GM21515 (cell line): Measurements from ENCODE around the gene CLMP.
"Not testable (repeated sequence)": the region's sequence is repeated elsewhere in the genome, so short reads cannot be mapped to it uniquely, and the experiment has no call there.

Experiments used
- ATAC-seq: cut with Tn5 transposase; IDR thresholded peaks from one replicate; pipeline ENCODE4 v1.9.1; 2021; ENCODE audit not compliant: unreplicated experiment

CLMP gene

DNA sequence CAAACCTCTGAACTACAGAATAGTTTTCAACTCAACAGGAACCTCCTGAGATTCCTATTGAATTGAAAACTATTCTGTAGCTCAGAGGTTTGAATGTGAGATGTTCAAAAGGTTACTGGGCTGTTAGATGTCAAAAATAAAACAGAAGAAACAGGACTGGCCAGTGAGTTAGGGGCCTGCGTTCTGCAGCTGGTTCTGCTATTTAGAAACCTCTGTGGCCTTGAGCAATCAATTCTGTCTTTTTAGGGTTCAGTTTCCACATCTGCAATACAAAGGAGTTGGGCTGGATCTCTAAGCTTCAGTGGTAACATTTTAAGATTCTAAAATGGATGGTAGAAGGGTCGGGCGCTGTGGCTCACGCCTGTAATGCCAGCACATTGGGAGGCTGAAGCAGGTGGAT is 55.8 kb downstream of the CLMP start:
- ATAC-seq, result no peak

DNA sequence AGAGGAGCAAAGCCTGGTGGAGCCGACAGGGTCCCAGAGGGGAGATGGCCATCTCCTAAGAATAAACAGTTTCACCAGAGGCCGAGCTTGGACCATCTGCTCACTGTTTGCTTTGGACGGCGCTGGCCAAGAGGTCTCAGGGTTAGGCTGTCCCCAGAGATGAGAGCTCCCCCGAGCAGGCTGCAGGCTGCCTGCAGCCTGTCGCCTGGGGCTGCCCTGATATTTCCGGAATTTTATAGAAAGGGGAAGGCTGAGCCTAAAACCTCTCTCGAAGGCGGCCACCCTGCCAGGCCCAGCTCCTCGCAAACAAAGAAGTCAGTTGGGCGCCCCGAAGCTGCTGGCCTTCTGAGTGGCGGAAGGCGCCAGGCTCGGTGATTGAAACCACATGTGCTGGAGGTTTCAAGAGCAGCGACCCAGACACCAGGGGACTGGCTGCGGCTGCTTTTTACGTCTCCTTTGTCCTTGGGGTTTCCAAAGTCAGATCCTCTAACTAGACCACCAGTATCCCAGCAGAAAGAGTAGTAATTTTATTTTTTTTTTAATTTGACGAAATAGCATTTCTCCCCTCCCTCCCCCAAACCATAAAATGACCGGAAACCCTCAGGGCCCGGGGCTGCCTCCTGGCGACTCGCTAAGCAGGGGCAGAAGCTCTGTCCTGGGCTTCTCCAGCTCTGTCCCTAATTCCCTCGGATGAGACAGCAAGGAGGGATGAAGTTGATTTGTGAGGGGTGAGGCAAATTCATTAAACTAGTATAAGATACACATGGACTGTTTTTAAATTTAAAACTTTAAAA is 57.4 kb downstream of the CLMP start:
- no peak for ATAC-seq

DNA sequence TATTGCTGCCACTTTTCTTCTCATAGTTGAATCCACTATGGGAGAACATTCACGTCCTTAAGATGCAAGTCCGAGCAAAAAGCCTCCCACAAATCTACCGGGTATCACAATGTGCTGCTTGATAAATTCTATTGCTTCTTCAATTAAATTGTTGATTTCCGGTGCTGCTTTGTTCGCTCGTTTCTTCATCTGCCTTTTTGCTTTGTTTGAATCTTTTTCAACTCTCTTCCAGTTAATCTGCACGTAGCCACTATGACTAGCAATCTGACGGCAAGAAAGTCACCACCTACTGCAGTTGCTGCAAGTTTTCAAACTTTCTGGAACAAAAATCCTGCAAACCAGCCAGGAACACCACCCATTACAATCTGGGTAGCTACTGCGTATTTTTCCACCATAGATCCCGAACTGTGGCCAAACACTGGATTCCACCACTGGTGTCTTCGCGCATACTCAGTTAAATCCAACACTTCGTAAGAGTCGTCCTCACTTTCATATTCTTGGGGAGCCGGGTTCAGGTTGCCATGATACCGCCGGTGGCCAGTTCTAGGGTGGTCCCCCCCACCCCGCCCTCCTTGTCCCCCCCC is 59.1 kb downstream of the CLMP start:
- ATAC-seq, result no peak

DNA sequence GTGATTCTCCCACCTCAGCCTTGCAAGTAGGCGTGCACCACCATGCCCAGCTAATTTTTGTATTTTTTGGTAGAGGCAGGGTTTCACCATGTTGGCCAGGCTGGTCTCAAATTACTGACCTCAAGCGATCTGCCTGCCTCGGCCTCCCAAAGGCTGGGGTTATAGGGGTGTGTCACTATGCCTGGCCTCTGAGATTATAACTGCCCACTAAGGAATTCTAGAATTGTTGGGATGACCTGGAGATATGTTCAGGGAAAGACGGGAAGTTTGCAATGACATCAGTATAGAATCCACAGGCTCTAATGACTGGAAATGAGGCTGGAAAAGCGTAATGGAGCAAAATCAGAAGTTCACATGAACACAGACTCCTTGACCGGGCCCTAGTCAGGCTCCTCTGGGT is 62.2 kb downstream of the CLMP start:
- ATAC-seq, result no peak

DNA sequence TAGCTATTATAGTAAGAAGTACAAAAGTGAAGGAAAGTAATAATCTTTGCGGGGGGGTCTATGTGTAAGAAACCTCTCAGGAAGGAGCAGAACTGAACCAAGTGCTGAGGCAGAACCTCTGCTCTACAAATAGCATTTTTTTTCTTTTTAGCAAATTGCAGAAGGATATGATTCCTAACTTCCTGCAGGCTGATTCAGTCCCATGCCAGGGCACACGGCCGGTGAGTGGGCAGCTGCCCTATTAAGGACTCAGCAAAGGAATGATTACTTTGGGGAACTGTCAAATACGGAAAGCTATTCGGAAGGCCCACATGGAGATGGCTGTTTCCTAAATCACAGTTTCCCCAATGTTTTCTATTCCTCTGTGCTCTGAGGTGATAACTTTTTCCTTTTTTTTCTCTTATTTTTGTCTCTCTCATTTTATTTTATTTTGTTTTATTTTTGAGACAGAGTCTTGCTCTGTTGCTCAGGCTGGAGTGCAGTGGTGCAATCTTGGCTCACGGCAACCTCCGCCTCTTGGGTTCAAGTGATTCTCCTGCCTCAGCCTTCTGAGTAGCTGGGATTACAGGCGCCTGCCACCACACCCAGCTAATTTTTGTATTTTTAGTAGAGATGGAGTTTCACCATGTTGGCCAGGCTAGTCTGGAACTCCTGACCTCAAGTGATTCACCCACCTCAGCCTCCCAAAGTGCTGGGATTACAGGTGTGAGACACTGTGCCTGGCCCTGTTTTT is 62.8 kb downstream of the CLMP start:
- not testable (repeated sequence) for ATAC-seq

DNA sequence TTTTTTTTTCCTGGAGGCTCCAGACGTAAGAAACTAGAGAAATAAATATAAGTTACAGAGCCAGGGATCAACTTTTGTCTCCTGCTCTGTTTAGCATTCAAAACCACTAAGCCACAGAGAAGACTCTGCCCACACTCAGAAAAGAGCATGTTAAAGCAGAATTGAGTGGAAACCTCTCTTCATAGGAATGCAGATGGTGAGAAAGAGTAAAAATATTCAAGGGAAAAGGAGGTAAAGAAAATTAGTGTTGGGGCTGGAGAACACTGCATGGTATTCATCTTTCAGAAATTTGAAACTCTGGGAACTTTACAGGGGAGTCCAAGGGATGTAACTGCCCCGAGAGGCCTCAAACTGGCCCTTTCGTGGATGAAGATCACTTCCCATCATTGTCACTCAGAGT is 65.1 kb downstream of the CLMP start:
- ATAC-seq, result no peak

DNA sequence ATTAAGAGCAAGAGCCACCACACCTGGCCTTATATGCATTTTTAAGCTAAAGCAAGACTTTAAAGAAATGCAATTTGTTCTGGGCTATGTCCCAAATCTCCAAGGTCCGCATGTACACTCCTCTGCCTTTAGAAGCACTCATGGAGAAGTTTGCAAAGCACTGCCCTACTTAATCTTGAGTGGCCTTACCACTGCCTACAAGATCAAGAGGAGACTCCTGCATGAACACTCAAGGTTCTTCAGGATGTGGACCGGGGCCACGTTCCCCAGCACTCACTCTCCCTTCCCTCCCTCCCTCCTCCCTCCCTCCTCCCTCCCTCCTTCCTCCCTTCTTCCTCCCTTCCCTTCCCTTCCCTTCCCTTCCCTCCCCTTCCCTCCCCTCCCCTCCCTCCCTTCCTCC is 69.9 kb downstream of the CLMP start:
- no peak for ATAC-seq

DNA sequence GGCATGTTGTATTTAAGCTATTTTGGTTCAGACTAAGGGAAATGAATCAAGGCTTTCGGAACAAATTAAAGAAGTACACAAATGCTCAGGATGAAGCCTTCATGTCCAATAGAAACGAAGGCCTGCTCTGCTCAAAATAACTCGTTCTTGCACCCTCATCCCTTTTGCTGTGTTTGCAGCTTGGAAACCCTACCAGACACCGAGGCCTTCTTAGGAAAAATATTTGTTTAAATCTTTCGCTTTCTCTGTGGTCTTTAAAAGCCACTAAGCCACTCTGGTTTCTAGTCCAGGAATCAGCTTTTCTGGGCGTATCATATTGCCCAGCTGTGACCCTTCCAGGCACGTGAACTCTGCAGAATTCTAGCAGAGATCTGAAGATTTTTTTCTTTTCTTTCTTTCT is 72.2 kb downstream of the CLMP start:
- no peak for ATAC-seq

DNA sequence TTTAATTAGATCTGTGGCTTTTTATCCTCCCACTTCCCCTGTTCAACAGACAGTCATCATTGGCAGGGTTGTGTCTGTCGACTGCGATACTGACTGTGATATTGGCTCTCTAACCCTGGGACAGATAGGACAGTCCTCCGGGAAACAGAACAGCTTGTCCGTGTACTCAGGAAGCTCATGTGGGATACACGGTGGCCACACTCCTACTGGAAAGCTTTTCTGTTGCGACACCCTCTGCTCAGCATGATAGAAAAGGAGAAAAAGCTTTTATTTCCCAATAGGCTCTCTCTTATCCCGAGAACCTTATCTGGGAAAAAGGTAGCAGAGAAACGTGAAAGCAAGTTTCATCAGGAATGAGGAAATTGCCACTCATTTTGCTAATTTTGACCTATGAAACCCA is 72.7 kb downstream of the CLMP start:
- no peak for ATAC-seq

DNA sequence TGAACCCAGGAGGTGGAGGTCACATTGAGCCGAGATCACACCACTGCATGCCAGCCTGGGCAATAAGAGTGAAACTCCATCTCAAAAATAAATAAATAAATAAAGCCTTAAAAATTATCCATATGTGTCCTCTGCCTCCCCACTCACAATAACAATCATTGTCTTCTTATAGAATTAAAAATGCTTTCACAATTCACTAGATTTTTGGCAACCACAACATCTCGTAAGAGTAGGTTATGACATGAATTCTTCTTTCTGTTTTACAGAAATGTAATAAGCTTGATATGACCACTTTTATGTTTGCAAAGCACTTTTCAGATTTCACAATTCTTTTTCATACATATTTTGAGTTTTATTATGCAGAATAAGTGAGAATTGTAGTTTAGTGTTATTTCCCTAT is 78.6 kb downstream of the CLMP start:
- no peak for ATAC-seq

DNA sequence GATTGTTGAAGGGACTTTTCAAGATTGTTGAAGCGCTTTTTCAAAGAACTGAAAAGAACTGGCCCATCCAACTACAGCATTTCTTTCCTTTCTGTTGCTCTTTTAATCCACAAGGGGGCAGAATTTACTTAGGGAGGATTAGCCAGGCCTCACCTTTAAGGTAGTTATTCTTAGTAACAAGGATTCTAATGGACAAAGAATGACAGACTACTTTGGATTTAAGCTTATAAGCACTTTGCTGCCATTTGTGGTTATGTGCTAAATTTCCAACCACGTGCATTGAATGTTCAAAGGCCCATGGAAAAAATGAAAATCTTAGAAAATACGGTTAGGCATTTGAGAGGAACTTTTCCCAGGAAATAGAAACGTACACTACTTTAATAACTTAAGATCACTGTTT is 83.6 kb downstream of the CLMP start:
- no peak for ATAC-seq

DNA sequence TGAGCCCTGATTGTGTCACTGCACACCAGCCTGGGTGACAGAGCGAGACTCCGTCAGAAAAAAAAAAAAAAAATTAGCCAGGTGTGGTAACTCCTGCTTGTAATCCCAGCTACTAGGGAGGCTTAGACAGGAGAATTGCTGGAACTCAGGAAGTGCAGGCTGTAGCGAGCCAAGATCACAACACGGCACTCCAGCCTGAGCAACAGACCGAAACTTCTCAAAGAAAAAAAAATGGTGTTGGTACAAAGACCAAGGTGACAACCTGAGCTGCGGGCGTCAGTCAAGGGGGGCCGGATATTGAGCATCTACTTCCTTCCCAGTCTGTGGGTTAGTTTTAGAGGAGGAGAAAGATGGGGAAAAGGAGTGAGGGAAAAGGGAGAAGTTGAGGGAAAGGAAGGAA is 84.7 kb downstream of the CLMP start:
- ATAC-seq, result no peak

DNA sequence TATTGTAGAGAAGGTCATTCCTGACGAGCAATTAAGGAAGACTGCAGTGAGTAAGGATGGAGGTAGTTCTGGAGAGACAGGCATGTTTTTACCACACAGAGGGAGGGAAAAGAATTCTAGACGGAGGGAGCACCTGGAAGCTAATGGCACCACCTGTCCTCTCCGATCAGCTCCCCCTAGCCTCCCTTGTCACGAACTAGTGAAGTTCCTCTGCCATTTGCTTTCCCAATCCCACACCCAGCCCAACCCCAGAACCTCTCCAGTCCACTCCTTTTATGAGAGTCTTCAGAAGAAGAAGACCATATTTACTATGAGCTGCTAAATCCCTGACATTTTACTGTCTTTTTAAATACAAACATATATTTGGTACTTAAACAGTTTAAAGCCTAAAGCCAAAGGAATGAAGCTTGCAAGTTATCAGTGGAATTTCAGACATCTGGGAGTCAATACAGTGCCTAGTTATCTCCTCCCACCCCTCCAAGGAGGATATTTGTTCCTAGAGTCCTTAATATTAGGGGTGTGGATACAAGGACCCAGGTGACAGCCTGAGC is 87.0 kb downstream of the CLMP start:
- no peak for ATAC-seq

DNA sequence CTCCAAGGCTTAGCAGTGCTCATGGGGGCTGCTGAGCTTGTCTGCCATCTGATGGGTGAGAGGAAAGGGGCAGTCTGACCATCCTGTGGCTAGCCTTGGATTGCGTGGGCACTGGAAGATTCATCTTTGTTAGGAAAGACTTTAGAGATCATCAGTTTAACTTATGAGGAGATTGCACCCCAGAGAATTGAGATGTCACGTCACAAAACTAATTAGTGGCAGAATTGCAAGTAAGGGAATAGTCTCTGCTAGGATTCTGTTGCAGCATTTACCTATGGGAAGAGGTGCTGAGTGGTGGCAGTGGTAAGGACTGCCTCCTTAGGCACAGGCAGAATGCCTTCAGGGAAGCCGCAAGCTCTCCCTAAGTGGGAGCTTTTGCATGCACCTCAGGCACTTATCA is 90.4 kb downstream of the CLMP start:
- ATAC-seq, result no peak

DNA sequence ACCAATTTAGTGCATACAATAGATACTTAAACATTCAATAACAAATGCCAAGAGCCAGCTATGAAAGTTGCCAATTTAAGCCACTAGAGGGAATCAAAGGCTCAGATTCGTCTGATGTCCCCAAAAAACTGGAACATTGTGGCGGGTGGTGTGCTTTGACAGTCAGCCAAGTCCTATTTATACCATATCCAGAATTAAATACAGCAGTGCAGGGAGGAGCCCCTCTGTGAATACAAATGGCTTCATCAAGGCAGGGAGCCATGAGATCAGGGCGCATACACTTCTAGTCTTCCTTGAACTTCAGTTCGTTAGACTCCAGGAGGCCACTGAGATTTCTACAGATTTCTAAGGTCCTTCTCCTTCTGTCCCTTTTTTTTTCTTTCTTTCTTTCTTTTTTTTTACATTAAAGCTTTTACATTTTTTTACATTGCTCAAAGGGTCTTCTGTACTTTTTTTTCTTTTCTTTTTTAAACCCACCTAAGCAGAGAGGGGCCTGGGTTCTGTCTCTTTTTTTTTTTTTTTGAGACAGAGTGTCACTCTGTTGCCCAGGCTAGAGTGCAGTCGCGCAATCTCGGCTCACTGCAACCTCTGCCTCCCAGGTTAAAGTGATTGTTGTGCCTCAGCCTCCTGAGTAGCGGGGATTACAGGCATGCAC is 91.6 kb downstream of the CLMP start:
- ATAC-seq, result no peak

DNA sequence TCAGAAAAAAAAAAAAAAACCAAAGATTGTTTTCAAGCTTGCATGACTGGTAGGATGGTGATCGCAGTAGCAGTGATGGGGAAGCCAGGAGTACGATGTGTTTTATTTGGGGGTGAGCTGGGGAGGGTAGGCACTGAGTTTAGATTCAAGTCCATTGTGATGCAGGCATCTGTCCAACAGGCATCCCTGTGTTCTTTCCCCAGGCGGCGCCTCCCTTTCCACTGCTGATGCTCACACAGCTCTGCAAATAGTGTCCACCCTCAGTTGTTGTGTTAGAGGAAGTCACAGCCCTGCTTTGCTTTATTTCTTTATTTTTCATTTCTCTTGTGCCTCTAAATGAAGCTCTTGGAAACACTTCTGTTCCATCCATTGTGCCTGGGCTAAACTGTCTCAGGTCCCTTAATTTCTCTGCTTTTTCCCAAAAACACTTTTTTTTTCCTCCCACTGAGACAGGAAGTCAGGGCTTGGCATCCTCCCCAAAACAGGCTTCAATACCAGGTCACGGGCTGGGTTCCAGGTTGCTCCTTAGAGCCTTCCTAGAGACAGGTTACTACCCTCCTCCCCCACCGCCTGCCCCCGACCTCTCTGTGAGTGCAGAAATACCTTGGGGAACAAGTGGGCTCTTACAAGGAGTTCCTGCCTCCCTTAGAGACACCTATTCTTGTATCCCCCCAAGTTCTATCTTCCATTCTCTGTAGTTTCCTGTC is 94.5 kb downstream of the CLMP start:
- no peak for ATAC-seq

DNA sequence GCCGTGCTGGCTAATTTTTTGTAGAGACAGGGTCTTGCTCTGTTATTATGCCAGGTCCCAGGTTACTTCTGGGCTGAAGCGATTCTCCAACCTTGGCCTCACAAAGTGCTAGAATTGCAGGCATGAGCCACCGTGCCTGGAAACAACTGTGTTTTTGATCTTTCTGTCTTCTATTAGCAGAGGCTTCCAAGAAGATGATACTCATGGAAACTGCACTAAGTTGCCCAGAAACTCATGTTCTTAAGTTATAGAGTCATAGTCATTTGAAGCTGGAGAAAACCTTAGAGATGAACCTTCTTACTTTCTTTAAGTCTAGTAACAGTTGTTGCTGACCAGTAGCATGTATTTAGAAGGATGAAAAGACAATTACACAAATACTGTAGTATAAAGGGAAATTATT is 96.1 kb downstream of the CLMP start:
- ATAC-seq, result no peak

DNA sequence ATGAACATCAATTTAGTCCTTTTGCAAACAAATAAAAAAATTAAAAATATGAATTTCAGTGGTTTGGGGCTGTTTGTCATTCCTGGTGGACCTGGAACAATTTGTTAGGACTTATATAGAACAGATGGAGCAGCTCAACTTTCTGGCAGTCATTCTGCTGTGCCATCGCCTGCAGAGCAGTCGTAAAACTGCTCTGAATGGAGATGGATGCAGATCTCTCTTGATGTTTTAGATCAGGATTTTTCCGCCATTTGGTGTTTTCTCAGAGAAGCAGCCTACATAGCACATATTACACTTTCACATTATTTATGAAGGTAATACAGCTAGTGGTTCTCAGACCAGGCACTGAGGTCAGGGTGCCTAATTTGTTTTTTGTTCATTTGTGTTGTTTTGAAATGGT is 101.3 kb downstream of the CLMP start:
- no peak for ATAC-seq

DNA sequence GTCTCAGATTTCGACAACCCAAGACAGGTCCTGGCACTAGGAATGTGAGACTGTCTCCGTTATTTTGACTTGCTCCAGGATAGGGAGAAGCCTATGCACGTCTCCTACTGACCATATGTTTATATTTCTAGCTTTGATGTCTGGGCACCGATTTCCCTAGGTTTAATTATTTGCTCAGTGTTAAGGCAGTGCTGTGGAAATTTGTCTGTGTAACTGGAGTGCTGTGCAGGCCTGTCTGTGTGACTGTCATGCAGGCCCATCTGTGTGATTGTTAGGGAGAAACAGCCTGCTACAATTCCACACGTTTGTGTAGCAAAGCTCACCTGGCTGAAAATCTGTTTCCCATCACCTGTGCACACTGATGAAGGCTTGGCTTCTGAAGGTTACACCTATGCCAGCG is 103.5 kb downstream of the CLMP start:
- no peak for ATAC-seq

DNA sequence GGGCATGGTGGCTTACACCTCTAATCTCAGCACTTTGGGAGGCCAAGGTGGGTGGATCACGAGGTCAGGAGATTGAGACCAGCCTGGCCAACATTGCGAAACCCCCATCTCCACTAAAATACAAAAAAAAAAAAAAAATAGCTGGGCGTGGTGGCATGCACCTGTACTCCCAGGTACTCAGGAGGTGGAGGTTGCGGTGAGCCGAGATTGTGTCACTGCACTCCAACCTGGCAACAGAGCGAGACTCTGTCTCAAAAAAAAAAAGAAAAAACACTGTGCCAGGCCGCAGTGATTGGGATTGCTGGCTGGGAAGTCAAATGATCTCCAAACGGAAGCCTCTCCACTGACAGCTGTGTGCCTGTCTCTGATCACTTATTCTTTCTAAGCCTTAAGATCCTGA is 104.9 kb downstream of the CLMP start:
- not testable (repeated sequence) for ATAC-seq

DNA sequence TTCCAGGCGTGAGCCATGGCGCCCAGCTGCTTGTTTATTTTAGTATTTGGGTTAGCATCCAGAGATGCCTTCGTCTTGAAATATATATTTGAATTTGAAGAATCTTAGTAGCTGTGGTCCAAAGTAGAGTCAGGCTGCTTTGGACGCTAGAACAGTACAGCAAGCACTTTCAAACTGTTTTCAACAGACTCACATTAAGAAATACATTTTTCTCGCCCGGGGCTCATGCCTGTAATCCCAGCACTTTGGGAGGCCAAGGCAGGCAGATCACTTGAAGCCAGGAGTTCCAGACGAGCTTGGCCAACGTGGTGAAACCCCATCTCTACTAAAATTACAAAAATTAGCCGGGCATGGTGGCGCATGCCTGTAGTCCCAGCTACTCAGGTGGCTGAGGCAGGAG is 106.2 kb downstream of the CLMP start:
- ATAC-seq, result not testable (repeated sequence)
